Activated CD4-positive, alpha-beta T cell treated with anti-CD3 and anti-CD28 coated beads, Interleukin-2, amount 10 ng/mL, durations not matched to agents 7 days and 5 days (primary cell): ENCODE measurements around the gene MAD1L1. TPM values are rescaled to one million over a fixed set of nuclear protein-coding genes. Genes with fewer than 3 reads are reported as not detected.

Experiments used
- CTCF ChIA-PET: fragments of 350-600 bp; sonication (Branson Sonifier 250); formaldehyde crosslinking; loops from one replicate; lab custom pipeline; 2021; ENCODE audit warnings: antibody characterized with exemption; lab: Charles Lee
- POLR2A ChIA-PET: fragments of 350-600 bp; sonication (Branson Sonifier 250); formaldehyde crosslinking; loops from one replicate; lab custom pipeline; 2021; ENCODE audit warnings: antibody characterized with exemption; lab: Charles Lee
- DNase-seq: peaks from one replicate; pipeline ENCODE4 v3.0.0-alpha.2; 2020
- H3K27ac Mint-ChIP-seq: one replicate; pipeline ENCODE4 v1.8.0; 2021; ENCODE audit warnings: mild to moderate bottlenecking, moderate library complexity, mixed read lengths
- H3K27me3 Mint-ChIP-seq: one replicate; pipeline ENCODE4 v1.8.0; 2021; ENCODE audit warnings: mixed read lengths
- H3K36me3 Mint-ChIP-seq: one replicate; pipeline ENCODE4 v1.8.0; 2021; ENCODE audit warnings: low read depth, mixed read lengths
- H3K4me1 Mint-ChIP-seq: one replicate; pipeline ENCODE4 v1.8.0; 2021; ENCODE audit warnings: mixed read lengths
- H3K4me3 Mint-ChIP-seq: one replicate; pipeline ENCODE4 v1.8.0; 2021; ENCODE audit warnings: mild to moderate bottlenecking, moderate library complexity, mixed read lengths
- H3K9me3 Mint-ChIP-seq: one replicate; pipeline ENCODE4 v1.8.0; 2021; ENCODE audit warnings: mixed read lengths
- total RNA-seq, 2 experiments: library from RNA; stranded (reverse); gene quantifications; one replicate each; pipeline ENCODE4 v1.2.3, GENCODE V29; 2021

Gene MAD1L1
- total RNA-seq, 2 experiments from 2014 or later, result 125 to 127 TPM

GRCh38 chr7:2131800-2132199 is 100.9 kb downstream of the MAD1L1 start:
- DNase-seq, result no peak
- H3K4me3 Mint-ChIP-seq, result no peak overlapping the region
- H3K9me3 Mint-ChIP-seq, result no peaks in the 10 kb centered on the region
- ChIA-PET CTCF (no interaction called here), POLR2A (no interaction called here)
- no peak overlapping the region for H3K27ac Mint-ChIP-seq
- H3K36me3 Mint-ChIP-seq, result no peaks in the 10 kb centered on the region
- H3K4me1 Mint-ChIP-seq, result no peaks in the 10 kb centered on the region
- no peaks in the 10 kb centered on the region for H3K27me3 Mint-ChIP-seq

GRCh38 chr7:2131341-2131740 is 101.4 kb downstream of the MAD1L1 start:
- no peaks in the 10 kb centered on the region for H3K9me3 Mint-ChIP-seq
- ChIA-PET CTCF (interaction anchor here (0.9 kb wide), 1 partner anchor 26 kb away, joined by 4 read pairs; no protein-coding TSS in a partner anchor), POLR2A (no interaction called here)
- H3K4me1 Mint-ChIP-seq, result no peaks in the 10 kb centered on the region
- no peaks in the 10 kb centered on the region for H3K36me3 Mint-ChIP-seq
- H3K27me3 Mint-ChIP-seq, result no peaks in the 10 kb centered on the region
- no peak overlapping the region for H3K27ac Mint-ChIP-seq
- no peak for DNase-seq
- H3K4me3 Mint-ChIP-seq, result no peak overlapping the region

- Mint-ChIP-seq H3K4me3 (no peak overlapping the region), H3K4me1 (no peaks in the 10 kb centered on the region), H3K27ac (no peak overlapping the region), H3K36me3 (no peaks in the 10 kb centered on the region), H3K9me3 (no peaks in the 10 kb centered on the region), H3K27me3 (no peaks in the 10 kb centered on the region)
- DNase-seq, result no peak
- POLR2A ChIA-PET, result no interaction called here
- CTCF ChIA-PET, result no interaction called here
These were observed 102.7 kb downstream of the MAD1L1 start for GRCh38 chr7:2130096-2130375.

GRCh38 chr7:2129323-2130095 is 103.2 kb downstream of the MAD1L1 start:
- CTCF ChIA-PET, result no interaction called here

GRCh38 chr7:2128601-2129322 is 104.0 kb downstream of the MAD1L1 start:
- Mint-ChIP-seq H3K36me3 (no peaks in the 10 kb centered on the region), H3K27ac (no peak overlapping the region), H3K27me3 (no peaks in the 10 kb centered on the region)

More at GRCh38 chr7:2129323-2130095, 103.2 kb downstream of the MAD1L1 start:
- POLR2A ChIA-PET, result no interaction called here
- H3K9me3 Mint-ChIP-seq, result no peaks in the 10 kb centered on the region
- H3K27ac Mint-ChIP-seq, result no peak overlapping the region
- no peak overlapping the region for H3K4me3 Mint-ChIP-seq
- DNase-seq, result no peak
- H3K27me3 Mint-ChIP-seq, result no peaks in the 10 kb centered on the region
- no peaks in the 10 kb centered on the region for H3K36me3 Mint-ChIP-seq
- no peaks in the 10 kb centered on the region for H3K4me1 Mint-ChIP-seq

GRCh38 chr7:2126621-2127020 is 106.1 kb downstream of the MAD1L1 start:
- CTCF ChIA-PET, result interaction anchor here (0.5 kb wide), 1 partner anchor 222 kb away, joined by 4 read pairs; no protein-coding TSS in a partner anchor
- Mint-ChIP-seq H3K27me3 (no peaks in the 10 kb centered on the region), H3K4me1 (no peaks in the 10 kb centered on the region), H3K36me3 (no peaks in the 10 kb centered on the region), H3K4me3 (no peak overlapping the region), H3K9me3 (no peaks in the 10 kb centered on the region), H3K27ac (no peak overlapping the region)
- no peak for DNase-seq
- POLR2A ChIA-PET, result no interaction called here

More at GRCh38 chr7:2128601-2129322, 104.0 kb downstream of the MAD1L1 start:
- ChIA-PET CTCF (no interaction called here), POLR2A (no interaction called here)
- Mint-ChIP-seq H3K9me3 (no peaks in the 10 kb centered on the region), H3K4me1 (no peaks in the 10 kb centered on the region), H3K4me3 (no peak overlapping the region)
- DNase-seq, result no peak

- H3K27ac Mint-ChIP-seq, result no peak overlapping the region
- no peaks in the 10 kb centered on the region for H3K27me3 Mint-ChIP-seq
- H3K9me3 Mint-ChIP-seq, result no peaks in the 10 kb centered on the region
- DNase-seq, result no peak
- no peaks in the 10 kb centered on the region for H3K4me1 Mint-ChIP-seq
- ChIA-PET CTCF (interaction anchor here (0.7 kb wide), 1 partner anchor 69 kb away, joined by 4 read pairs; no protein-coding TSS in a partner anchor), POLR2A (no interaction called here)
- no peak overlapping the region for H3K4me3 Mint-ChIP-seq
- H3K36me3 Mint-ChIP-seq, result no peaks in the 10 kb centered on the region
These were observed 106.8 kb downstream of the MAD1L1 start for GRCh38 chr7:2125931-2126330.

- Mint-ChIP-seq H3K27ac (no peak overlapping the region), H3K36me3 (no peaks in the 10 kb centered on the region), H3K27me3 (no peaks in the 10 kb centered on the region), H3K9me3 (no peaks in the 10 kb centered on the region), H3K4me3 (no peak overlapping the region), H3K4me1 (peaks cover 10% of the 10 kb centered on the region)
- DNase-seq, result no peak
- POLR2A ChIA-PET, result no interaction called here
- CTCF ChIA-PET, result interaction anchor here (0.5 to 0.7 kb wide), 2 partner anchors 70 to 215 kb away, joined by 3 to 4 read pairs; no protein-coding TSS in a partner anchor
These were observed 108.0 kb downstream of the MAD1L1 start for GRCh38 chr7:2124604-2125345.

GRCh38 chr7:2123916-2124315 is 108.8 kb downstream of the MAD1L1 start:
- H3K27ac Mint-ChIP-seq, result no peak overlapping the region
- ChIA-PET POLR2A (no interaction called here), CTCF (interaction anchor here (0.5 to 1.4 kb wide), 2 partner anchors 10 to 216 kb away, joined by 3 read pairs; no protein-coding TSS in a partner anchor)
- H3K4me1 Mint-ChIP-seq, result peaks cover 13% of the 10 kb centered on the region
- H3K9me3 Mint-ChIP-seq, result no peaks in the 10 kb centered on the region
- no peak for DNase-seq
- no peaks in the 10 kb centered on the region for H3K36me3 Mint-ChIP-seq
- no peaks in the 10 kb centered on the region for H3K27me3 Mint-ChIP-seq
- H3K4me3 Mint-ChIP-seq, result no peak overlapping the region

GRCh38 chr7:2123360-2123759 is 109.4 kb downstream of the MAD1L1 start:
- Mint-ChIP-seq H3K36me3 (no peaks in the 10 kb centered on the region), H3K27ac (no peak overlapping the region), H3K27me3 (no peaks in the 10 kb centered on the region), H3K4me1 (peaks cover 13% of the 10 kb centered on the region), H3K4me3 (no peak overlapping the region), H3K9me3 (no peaks in the 10 kb centered on the region)
- no peak for DNase-seq
- POLR2A ChIA-PET, result no interaction called here
- CTCF ChIA-PET, result interaction anchor here (1.4 kb wide), 1 partner anchor 10 kb away, joined by 3 read pairs; no protein-coding TSS in a partner anchor

GRCh38 chr7:2122651-2123050 is 110.1 kb downstream of the MAD1L1 start:
- no peak overlapping the region for H3K27ac Mint-ChIP-seq
- no peaks in the 10 kb centered on the region for H3K9me3 Mint-ChIP-seq
- DNase-seq, result no peak
- CTCF ChIA-PET, result interaction anchor here (1.4 kb wide), 1 partner anchor 11 kb away, joined by 3 read pairs; no protein-coding TSS in a partner anchor
- no peaks in the 10 kb centered on the region for H3K36me3 Mint-ChIP-seq
- peaks cover 14% of the 10 kb centered on the region for H3K4me1 Mint-ChIP-seq
- H3K27me3 Mint-ChIP-seq, result no peaks in the 10 kb centered on the region
- POLR2A ChIA-PET, result no interaction called here
- H3K4me3 Mint-ChIP-seq, result no peak overlapping the region

GRCh38 chr7:2120841-2121830 is 111.6 kb downstream of the MAD1L1 start:
- Mint-ChIP-seq H3K27ac (peak overlapping the region; percentile 87), H3K36me3 (no peaks in the 10 kb centered on the region), H3K4me1 (peaks cover 14% of the 10 kb centered on the region), H3K4me3 (no peak overlapping the region), H3K9me3 (no peaks in the 10 kb centered on the region), H3K27me3 (no peaks in the 10 kb centered on the region)
- DNase-seq, result no peak
- CTCF ChIA-PET, result no interaction called here
- POLR2A ChIA-PET, result no interaction called here
